Activated CD4-positive, alpha-beta memory T cell treated with anti-CD3 and anti-CD28 coated beads for 36 hours (primary cell): ENCODE results near the gene NLRX1. TPM values are rescaled to one million over a fixed set of nuclear protein-coding genes. Genes with fewer than 3 reads are reported as not detected.
"Not testable (repeated sequence)": the region's sequence is repeated elsewhere in the genome, so short reads cannot be mapped to it uniquely, and the experiment has no call there.

Experiments used
- CTCF ChIA-PET: fragments of 350-600 bp; sonication (Branson Sonifier 250); formaldehyde crosslinking; loops from one replicate; lab custom pipeline; 2021; ENCODE audit warnings: antibody characterized with exemption, inconsistent platforms; lab: Charles Lee
- POLR2A ChIA-PET: fragments of 350-600 bp; sonication (Branson Sonifier 250); formaldehyde crosslinking; loops from one replicate; lab custom pipeline; 2021; ENCODE audit warnings: antibody characterized with exemption; lab: Charles Lee
- DNase-seq: peaks from one replicate; pipeline ENCODE4 v3.0.0-alpha.2; 2020
- H3K27ac Mint-ChIP-seq: one replicate; pipeline ENCODE4 v1.8.0; 2021; ENCODE audit warnings: mixed read lengths
- H3K27me3 Mint-ChIP-seq: one replicate; pipeline ENCODE4 v1.8.0; 2021; ENCODE audit warnings: mixed read lengths
- H3K36me3 Mint-ChIP-seq: one replicate; pipeline ENCODE4 v1.8.0; 2021; ENCODE audit warnings: mixed read lengths
- H3K4me1 Mint-ChIP-seq: one replicate; pipeline ENCODE4 v1.8.0; 2021; ENCODE audit warnings: low read depth, mixed read lengths
- H3K4me3 Mint-ChIP-seq: one replicate; pipeline ENCODE4 v1.8.0; 2021; ENCODE audit warnings: mild to moderate bottlenecking, mixed read lengths
- H3K9me3 Mint-ChIP-seq: one replicate; pipeline ENCODE4 v1.8.0; 2021; ENCODE audit warnings: mixed read lengths
- intact Hi-C: fragments of 100-400 bp; cut with micrococcal nuclease; formaldehyde crosslinking; loops from one replicate; pipeline ENCODE4 v1.15.1; 2023
- total RNA-seq, 2 experiments: library from RNA; stranded (reverse); gene quantifications; one replicate each; pipeline ENCODE4 v1.2.3, GENCODE V29; 2021

NLRX1 gene
- total RNA-seq, 2 experiments from 2014 or later: 18.4 to 18.7 TPM

- H3K4me1 Mint-ChIP-seq: peaks cover 40% of the 10 kb centered on the region
- CTCF ChIA-PET: interaction anchor here (2.4 kb wide), 1 partner anchor 17 kb away, joined by 9 read pairs; the partner anchor contains the start of gene CBL
- no peak overlapping the region for H3K4me3 Mint-ChIP-seq
Observed at GRCh38 chr11:119222891-119223290, 54.4 kb downstream of the NLRX1 start.

DNA sequence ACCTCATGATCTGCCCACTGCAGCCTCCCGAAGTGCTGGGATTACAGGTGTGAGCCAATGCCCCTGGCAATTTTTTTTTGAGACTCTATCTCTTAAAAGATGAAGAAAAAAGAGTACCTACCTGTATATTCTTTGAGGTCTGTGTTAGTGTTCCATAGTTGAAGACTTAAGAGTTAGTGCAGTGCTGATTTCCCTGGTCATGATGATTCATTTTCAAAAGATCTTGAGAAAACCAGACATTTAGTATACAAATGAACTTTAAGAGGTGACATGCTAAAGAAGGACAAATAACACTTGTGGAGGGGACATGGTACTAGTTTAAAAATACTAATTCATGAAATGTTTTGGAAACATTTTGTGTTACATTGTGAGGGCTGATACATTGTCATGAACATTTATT lies 55.3 kb downstream of the NLRX1 start:
- DNase-seq: no peak
- intact Hi-C loops: no loop called here
- no peaks in the 10 kb centered on the region for H3K27me3 Mint-ChIP-seq
- POLR2A ChIA-PET: no interaction called here
- H3K4me3 Mint-ChIP-seq: no peak overlapping the region
- H3K36me3 Mint-ChIP-seq: peaks cover 2% of the 10 kb centered on the region
- CTCF ChIA-PET: interaction anchor here (0.6 kb wide), 1 partner anchor 55 kb away, joined by 3 read pairs; no protein-coding TSS in a partner anchor
- no peaks in the 10 kb centered on the region for H3K9me3 Mint-ChIP-seq
- peaks cover 40% of the 10 kb centered on the region for H3K4me1 Mint-ChIP-seq
- H3K27ac Mint-ChIP-seq: no peak overlapping the region

More at GRCh38 chr11:119222891-119223290, 54.4 kb downstream of the NLRX1 start:
- Mint-ChIP-seq H3K9me3 (no peaks in the 10 kb centered on the region), H3K27me3 (no peaks in the 10 kb centered on the region), H3K27ac (no peak overlapping the region), H3K36me3 (peaks cover 2% of the 10 kb centered on the region)
- POLR2A ChIA-PET: no interaction called here
- intact Hi-C loops: no loop called here
- DNase-seq: no peak

DNA sequence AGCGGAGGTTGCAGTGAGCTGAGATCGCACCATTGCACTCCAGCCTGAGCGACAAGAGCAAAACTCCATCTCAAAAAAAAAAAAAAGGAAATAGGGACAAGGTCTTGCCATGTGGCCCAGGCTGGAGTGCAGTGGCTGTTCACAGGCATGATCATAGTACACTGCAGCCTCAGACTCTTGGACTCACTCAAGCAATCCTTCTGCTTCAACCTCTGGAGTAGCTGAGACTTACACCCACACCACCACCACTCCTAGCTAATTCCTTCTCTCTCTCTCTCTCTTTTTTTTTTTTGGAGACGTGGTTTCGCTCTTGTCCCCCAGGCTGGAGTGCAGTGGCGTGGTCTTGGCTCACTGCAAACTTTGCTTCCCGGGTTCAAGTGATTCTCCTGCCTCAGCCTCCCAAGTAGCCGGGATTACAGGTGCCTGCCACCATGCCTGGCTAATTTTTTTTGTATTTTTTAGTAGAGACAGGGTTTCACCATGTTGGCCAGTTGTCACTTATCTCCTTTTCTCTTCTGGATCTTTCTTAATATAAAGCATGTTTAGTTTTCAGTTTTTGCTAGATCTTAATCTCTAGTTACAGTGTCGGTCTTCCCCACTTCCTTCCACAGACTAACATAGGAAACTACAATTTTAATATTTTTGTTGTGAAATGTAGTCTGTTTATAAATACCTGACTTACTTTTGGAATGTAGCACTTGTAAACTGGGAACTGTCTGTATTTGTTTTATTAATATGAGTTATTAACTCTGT lies 60.2 kb downstream of the NLRX1 start:
- Mint-ChIP-seq H3K4me1 (peaks cover 38% of the 10 kb centered on the region), H3K36me3 (peaks cover 10% of the 10 kb centered on the region)
- H3K27me3 Mint-ChIP-seq, CTCF ChIA-PET, H3K9me3 Mint-ChIP-seq, H3K27ac Mint-ChIP-seq, intact Hi-C loops, H3K4me3 Mint-ChIP-seq, DNase-seq: not testable (repeated sequence)
- POLR2A ChIA-PET: interaction anchor here (0.6 kb wide), 1 partner anchor 20 kb away, joined by 3 read pairs; no protein-coding TSS in a partner anchor

DNA sequence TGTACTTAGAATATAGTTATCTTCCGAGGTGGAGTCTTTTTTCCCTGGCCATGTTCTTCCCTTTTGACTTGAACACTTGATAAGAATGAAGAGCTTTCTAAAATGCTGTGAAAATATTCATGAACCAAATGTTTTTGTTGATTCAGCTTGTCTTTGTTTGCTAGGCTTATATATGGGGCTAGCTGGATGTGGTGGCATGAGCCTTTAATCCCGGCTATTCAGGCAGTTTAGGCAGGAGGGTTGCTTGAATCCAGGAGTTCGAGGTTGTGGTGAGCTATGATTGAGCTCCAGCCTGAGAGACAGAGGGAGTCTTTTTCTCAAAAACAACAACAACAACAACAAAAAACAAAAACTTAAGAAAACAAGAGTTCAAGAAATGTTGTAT lies 60.8 kb downstream of the NLRX1 start:
- POLR2A ChIA-PET: no interaction called here
- H3K27me3 Mint-ChIP-seq: no peaks in the 10 kb centered on the region
- no peaks in the 10 kb centered on the region for H3K9me3 Mint-ChIP-seq
- H3K4me3 Mint-ChIP-seq: no peak overlapping the region
- peaks cover 33% of the 10 kb centered on the region for H3K4me1 Mint-ChIP-seq
- CTCF ChIA-PET: no interaction called here
- no peak overlapping the region for H3K27ac Mint-ChIP-seq
- no peak for DNase-seq
- intact Hi-C loops: no loop called here
- H3K36me3 Mint-ChIP-seq: peaks cover 13% of the 10 kb centered on the region

DNA sequence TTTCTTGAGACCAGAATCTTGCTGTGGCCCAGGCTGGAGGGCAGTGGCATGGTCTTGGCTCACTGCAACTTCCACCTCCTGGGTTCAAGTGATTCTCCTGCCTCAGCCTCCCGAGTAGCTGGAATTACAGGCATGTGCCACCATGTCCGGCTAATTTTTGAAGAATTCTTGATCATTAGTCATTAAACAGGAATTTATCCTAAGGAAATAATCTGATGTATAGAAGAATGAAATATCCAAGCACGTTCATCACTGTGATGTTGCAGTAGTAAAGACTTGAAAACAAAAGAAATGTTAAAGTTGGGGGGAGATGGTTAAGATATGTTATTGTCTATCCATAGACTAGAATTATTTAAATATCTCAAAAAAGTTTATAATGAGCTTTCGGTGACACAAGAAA lies 61.2 kb downstream of the NLRX1 start:
- Mint-ChIP-seq H3K4me1 (peaks cover 34% of the 10 kb centered on the region), H3K4me3 (no peak overlapping the region), H3K27me3 (no peaks in the 10 kb centered on the region), H3K27ac (no peak overlapping the region), H3K36me3 (peaks cover 15% of the 10 kb centered on the region), H3K9me3 (no peaks in the 10 kb centered on the region)
- ChIA-PET POLR2A (no interaction called here), CTCF (interaction anchor here (1.0 to 1.1 kb wide), 2 partner anchors 24 to 55 kb away, joined by 3 read pairs; partner anchors contain the start of gene CBL)
- DNase-seq: no peak
- intact Hi-C loops: no loop called here

Other genes starting within 250 kb of the NLRX1 start
- gene BCL9L, start 242.8 kb upstream of the NLRX1 start, total RNA-seq: 10 to 100 TPM; 28.2 to 31.8 TPM
- gene UPK2, start 212.4 kb upstream of the NLRX1 start, total RNA-seq: not detected
- not detected for gene FOXR1, start 197.0 kb upstream of the NLRX1 start, total RNA-seq
- gene CENATAC, start 170.6 kb upstream of the NLRX1 start, total RNA-seq: 10 to 100 TPM; 21.4 to 22.3 TPM
- gene RPS25, start 150.4 kb upstream of the NLRX1 start, total RNA-seq: 1,000 to 10,000 TPM; 1,852 to 1,922 TPM
- 10 to 100 TPM; 86.4 to 87.8 TPM for gene TRAPPC4, start 150.0 kb upstream of the NLRX1 start, total RNA-seq
- 10 to 100 TPM; 33.4 to 37.0 TPM for gene SLC37A4, start 137.8 kb upstream of the NLRX1 start, total RNA-seq
- 100 to 1,000 TPM; 127 to 136 TPM for gene HYOU1, start 111.5 kb upstream of the NLRX1 start, total RNA-seq
- 10 to 100 TPM; 19.2 to 21.1 TPM for gene VPS11, start 100.9 kb upstream of the NLRX1 start, total RNA-seq
- 10 to 100 TPM; 31.2 to 33.8 TPM for gene HMBS, start 83.8 kb upstream of the NLRX1 start, total RNA-seq
- gene DPAGT1, start 66.9 kb upstream of the NLRX1 start, total RNA-seq: 10 to 100 TPM; 64.4 to 66.9 TPM
- 10 to 100 TPM; 23.6 to 25.2 TPM for gene C2CD2L, start 61.4 kb upstream of the NLRX1 start, total RNA-seq
- gene HINFP, start 47.1 kb upstream of the NLRX1 start, total RNA-seq: 10 to 100 TPM; 22.3 to 24.3 TPM
- gene ABCG4, start 19.7 kb upstream of the NLRX1 start, total RNA-seq: not detected
- under 1 TPM in 1 of 2 experiments, not detected in 1; 0.36 TPM for gene NHERF4, start 16.8 kb downstream of the NLRX1 start, total RNA-seq
- 10 to 100 TPM; 30.8 to 31.2 TPM for gene CBL, start 37.6 kb downstream of the NLRX1 start, total RNA-seq
- gene MCAM, start 148.4 kb downstream of the NLRX1 start, total RNA-seq: 1 to 10 TPM; 6.9 to 8.2 TPM
- gene RNF26, start 165.8 kb downstream of the NLRX1 start, total RNA-seq: 10 to 100 TPM; 33.7 to 35.2 TPM
- not detected for gene C1QTNF5, start 172.2 kb downstream of the NLRX1 start, total RNA-seq
- gene MFRP, start 178.0 kb downstream of the NLRX1 start, total RNA-seq: not detected
- gene USP2, start 213.0 kb downstream of the NLRX1 start, total RNA-seq: 1 to 10 TPM; 1.4 to 2.2 TPM